Choroid plexus epithelial cell (primary cell): Measurements from ENCODE around the gene LNP1.

ENCODE experiments used
- DNase-seq: peaks from one replicate; pipeline ENCODE4 v3.0.0-alpha.2; 2010; ENCODE audit warnings: low read depth
- H3K4me3 ChIP-seq: 2 replicates; pipeline ENCODE4 v1.5.1; 2011; ENCODE audit warnings: low read depth, mild to moderate bottlenecking, control low read depth, low read length, moderate library complexity
- TF ChIP-seq, protein P1 (sequence below): conservative IDR thresholded peaks from 2 replicates; pipeline ENCODE4 v1.5.1; 2011; ENCODE audit warnings: low read depth, mild to moderate bottlenecking, control low read depth, inconsistent platforms, low read length, moderate library complexity

LNP1 gene

DNA sequence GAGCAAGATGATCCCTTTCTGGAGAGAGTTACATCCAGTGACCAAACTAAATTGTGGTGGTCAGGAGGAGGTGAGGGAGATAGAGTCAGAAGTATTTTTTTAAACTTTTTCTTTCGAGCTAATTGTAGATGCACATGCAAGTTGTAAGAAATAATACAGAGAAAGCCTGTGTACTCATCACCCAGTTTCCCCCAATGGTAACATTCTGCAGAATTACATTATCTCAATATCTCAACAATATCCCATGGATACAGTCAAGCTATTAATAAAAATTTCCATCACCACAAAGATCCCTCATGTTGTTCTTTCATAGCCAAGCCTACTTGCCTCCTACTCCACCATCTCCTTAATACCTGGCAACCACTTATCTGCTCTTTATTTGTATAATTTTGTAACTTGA is 87.8 kb downstream of the LNP1 start:
- TF ChIP-seq, protein P1, sequence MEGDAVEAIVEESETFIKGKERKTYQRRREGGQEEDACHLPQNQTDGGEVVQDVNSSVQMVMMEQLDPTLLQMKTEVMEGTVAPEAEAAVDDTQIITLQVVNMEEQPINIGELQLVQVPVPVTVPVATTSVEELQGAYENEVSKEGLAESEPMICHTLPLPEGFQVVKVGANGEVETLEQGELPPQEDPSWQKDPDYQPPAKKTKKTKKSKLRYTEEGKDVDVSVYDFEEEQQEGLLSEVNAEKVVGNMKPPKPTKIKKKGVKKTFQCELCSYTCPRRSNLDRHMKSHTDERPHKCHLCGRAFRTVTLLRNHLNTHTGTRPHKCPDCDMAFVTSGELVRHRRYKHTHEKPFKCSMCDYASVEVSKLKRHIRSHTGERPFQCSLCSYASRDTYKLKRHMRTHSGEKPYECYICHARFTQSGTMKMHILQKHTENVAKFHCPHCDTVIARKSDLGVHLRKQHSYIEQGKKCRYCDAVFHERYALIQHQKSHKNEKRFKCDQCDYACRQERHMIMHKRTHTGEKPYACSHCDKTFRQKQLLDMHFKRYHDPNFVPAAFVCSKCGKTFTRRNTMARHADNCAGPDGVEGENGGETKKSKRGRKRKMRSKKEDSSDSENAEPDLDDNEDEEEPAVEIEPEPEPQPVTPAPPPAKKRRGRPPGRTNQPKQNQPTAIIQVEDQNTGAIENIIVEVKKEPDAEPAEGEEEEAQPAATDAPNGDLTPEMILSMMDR: no peak
- H3K4me3 ChIP-seq: no peak overlapping the region
- no peak for DNase-seq

DNA sequence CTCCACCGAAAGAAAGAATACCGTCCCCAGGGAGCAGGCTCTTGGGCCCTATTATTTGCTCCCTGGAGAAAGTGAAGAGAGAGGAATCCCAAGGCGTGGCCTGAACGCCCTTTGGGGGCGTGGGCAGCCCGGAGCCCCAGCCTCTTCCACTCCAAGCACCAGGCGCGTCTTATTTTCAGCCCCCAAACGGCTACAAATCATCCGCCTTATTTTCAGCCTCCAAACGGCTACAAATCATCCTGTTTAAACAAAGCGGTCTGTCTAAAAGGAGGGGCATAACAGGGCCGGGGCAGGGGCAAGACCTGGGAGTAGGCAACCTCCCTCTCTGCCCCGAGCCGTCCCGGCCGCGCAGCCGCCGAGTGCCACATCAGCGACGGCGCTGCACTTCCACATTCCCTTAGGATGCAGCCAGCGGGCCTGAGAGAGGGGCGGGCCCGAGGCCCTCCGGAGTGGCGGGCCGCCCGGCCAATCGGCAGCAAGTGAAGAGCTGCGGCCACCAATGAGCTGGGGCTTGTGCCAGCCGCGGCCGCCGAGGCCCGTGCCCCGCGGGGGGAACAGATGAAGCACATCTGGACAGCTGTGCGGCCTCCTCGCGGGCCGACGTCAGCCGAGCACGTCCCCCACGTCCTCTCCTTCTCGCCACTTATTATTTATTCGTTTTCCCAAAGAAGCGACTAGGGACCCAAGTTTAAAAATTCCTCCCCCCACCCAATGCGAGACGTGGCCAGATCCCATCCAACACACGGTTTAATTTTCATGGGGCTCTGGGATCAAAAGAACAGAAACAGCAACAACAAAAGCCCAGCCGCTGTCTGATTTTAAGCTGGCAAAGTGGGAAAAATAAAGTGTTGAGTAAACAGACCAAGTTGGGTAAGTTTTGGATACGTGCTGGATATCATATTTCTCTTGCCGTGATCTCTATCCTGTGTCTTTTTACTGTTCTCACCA is 91.0 kb downstream of the LNP1 start, which contains the start of gene TMEM45A:
Gene TMEM45A, plus strand, starts transcription at position 561 of the 948 bp plus-strand sequence. CDS start 62,593 bp downstream, outside the sequence.
- TF ChIP-seq, protein P1: no peak
- DNase-seq: peak; percentile 96

DNA sequence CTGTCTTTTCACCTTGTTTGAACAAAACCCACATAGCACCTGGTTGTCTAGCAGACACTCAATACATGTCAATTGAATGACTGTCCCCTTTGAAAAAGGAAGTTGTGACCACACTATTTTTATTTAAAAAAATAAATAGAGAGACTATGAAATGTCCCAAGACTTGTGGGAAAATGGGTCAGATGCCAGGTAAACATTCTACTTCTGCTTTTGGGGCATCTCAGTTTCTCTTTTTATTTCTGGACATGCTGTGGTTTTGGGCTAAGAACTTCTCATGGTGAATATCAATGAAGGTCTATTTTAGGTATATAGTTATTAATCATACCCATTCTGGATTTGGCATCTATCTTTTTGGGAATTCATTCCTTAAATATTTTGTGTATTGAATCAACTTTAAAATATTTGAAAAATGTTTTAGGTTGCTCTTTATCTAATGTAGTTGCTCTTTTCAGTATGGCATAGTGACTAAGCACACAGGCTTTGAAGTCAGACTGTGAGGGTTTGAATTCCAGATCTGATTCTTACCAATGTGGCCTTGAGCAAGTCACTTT is 95.4 kb downstream of the LNP1 start:
- peak; percentile 72 for DNase-seq
- TF ChIP-seq, protein P1: no peak
- H3K4me3 ChIP-seq: no peak overlapping the region

More for the DNA sequence above, 91.0 kb downstream of the LNP1 start, which contains the start of gene TMEM45A:
- H3K4me3 ChIP-seq: peak within 1 kb of the TSS; percentile 80

DNA sequence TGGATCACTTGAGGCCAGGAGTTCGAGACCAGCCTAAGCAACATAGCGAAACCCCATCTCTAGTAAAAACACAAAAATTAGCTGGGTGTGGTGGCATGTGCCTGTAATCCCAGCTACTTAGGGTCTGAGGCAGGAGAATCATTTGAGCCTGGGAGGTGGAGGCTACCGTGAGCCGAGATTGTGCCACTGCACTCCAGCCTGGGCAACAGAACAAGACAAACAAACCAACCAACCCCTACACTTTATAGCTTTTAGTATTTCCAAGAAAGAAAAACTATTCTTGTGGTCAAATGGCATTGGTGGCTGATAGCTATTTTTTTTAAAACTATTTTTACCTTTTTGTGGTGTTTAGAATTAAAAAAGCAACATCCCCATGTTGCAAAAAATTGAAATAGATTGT is 98.3 kb downstream of the LNP1 start:
- TF ChIP-seq, protein P1: no peak
- no peak for DNase-seq
- no peak overlapping the region for H3K4me3 ChIP-seq

DNA sequence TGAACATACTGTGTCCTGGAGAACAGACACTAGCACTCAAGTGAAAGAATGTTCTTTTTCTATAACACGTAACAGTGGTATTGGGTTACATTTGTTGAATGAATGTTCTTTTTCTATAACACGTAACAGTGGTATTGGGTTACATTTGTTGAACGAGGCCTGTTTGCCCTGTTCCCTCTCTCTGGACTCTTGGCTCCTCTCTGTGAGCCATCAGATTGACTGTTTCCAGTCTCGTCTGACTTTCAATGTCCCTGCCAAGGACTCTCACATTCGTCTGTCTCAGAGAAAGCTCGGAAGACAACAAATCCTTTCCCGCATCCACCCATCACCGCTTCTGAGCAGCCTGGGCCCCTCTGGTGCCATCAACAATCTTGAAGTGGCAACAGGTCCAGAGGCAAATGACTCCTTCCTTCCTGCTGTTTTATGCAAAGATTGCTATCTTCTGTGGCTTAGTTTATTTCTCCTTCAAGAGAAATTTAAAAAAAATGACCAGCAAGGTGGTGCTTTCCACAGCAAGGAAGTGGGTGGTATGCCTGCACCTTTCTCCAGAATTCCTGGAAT is 99.1 kb downstream of the LNP1 start:
- TF ChIP-seq, protein P1: no peak
- DNase-seq: peak; percentile 23
- no peak overlapping the region for H3K4me3 ChIP-seq

DNA sequence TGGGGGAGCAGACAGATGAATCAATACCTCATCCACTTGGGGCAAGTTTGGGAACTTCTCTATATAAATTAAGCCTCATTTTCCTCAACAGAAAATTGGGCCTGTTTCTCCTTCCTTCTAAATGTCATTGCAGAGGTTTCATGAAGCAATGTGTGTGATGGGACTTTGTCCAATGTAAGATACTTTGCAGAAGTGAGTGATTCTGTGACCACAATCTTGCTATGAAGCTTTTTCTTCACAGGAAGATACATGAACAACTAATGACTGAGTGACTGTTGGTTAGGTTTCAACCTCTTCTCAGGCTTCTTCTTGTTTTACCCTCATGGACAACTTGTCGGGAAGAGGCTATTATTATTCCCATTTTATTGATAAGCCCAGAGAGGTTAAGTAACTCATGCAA is 102.1 kb downstream of the LNP1 start:
- no peak overlapping the region for H3K4me3 ChIP-seq
- DNase-seq: no peak
- TF ChIP-seq, protein P1: no peak
